GM10266 (cell line): ENCODE measurements around the gene KCNK18.
A peak's percentile ranks its signal among the peaks of the same experiment; 100 is the strongest.

Experiments
- DNase-seq: peaks from one replicate; pipeline ENCODE4 v3.0.0; 2012; ENCODE audit errors: extremely low spot score
- TF ChIP-seq, protein P1 (sequence below): IDR thresholded peaks from 2 replicates; pipeline ENCODE4 v1.5.1; 2012; ENCODE audit warnings: mild to moderate bottlenecking, low read depth; ENCODE audit not compliant: control insufficient read depth, insufficient read depth; ENCODE audit errors: missing control alignments

Gene KCNK18

GRCh38 chr10:117214401-117214800 lies 17.1 kb downstream of the KCNK18 start:
- TF ChIP-seq, protein P1, sequence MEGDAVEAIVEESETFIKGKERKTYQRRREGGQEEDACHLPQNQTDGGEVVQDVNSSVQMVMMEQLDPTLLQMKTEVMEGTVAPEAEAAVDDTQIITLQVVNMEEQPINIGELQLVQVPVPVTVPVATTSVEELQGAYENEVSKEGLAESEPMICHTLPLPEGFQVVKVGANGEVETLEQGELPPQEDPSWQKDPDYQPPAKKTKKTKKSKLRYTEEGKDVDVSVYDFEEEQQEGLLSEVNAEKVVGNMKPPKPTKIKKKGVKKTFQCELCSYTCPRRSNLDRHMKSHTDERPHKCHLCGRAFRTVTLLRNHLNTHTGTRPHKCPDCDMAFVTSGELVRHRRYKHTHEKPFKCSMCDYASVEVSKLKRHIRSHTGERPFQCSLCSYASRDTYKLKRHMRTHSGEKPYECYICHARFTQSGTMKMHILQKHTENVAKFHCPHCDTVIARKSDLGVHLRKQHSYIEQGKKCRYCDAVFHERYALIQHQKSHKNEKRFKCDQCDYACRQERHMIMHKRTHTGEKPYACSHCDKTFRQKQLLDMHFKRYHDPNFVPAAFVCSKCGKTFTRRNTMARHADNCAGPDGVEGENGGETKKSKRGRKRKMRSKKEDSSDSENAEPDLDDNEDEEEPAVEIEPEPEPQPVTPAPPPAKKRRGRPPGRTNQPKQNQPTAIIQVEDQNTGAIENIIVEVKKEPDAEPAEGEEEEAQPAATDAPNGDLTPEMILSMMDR = no peak
- no peak for DNase-seq

DNA sequence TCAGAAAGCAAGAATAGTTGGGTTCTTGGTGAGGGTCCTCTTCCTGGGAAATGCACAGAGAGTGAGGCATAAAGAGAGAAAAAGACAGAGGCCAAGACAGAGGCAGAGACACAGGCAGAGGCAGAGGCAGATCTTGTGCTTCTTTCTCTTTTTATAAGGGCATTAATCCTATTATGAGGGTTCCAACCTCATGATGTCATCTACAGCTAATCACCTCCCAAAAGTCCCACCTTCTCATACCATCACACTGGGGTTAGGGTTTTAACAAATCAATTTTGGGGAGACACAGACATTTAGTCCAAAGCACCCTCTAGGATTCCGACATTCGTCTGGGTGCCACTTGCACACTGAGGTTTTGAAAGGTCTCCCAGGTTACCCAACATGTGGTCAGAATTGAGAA lies 17.8 kb downstream of the KCNK18 start:
- DNase-seq = no peak
- TF ChIP-seq, protein P1 = no peak

GRCh38 chr10:117216028-117216427 lies 18.7 kb downstream of the KCNK18 start:
- DNase-seq = no peak

DNA sequence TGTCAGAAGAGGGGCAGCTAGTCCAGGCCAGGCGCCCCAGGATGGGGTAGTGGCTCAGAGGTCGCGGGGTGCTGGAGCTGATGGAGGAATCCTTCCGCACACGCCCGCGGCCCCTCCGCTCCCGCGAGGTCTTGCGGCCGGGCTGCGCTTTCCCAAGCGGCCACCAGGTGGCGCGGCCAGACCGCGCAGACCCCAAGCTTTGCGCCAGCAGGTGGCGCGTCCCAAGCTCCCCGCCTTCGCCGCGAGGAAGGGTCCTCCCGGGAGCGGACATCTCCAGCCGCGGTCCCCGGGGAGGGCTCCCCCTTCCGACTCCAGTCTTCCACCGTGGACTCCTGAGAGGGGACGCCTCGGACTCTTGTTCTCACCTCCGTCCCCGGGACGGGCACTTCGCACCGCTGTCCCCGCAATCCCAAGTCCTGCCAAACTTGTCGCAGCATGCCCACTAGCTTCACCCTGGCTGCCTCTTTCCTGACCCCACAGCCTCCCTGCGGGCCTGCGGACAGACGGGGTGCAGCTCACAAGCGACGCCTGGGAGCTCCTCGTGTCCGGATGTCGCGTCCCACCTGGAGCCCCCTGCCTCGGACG lies 19.4 kb downstream of the KCNK18 start:
- TF ChIP-seq, protein P1 = peak; percentile 100
- DNase-seq = peak; percentile 84

More at GRCh38 chr10:117216028-117216427, 18.7 kb downstream of the KCNK18 start:
- TF ChIP-seq, protein P1 = no peak

GRCh38 chr10:117217196-117217761 lies 20.0 kb downstream of the KCNK18 start:
- TF ChIP-seq, protein P1 = no peak
- peak; percentile 44 for DNase-seq

DNA sequence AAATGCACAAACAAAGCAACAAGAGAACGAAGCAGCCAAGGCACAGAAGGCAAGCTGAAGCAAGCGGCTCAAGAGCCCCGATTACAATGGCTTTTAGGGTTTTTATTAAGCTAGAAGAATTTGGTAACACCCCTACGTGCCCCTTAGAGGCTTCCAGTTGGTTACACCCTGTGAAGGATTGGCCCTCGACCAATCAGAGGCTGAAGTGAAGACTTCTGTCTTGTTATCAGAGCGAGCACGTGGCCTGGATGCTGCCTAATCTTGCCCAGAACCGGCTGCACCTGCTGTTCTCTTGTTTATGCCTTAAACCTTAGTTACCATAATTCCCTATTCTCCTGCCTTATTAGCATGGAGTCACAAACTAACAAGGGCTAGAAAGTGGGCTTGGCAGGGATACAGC lies 21.4 kb downstream of the KCNK18 start:
- TF ChIP-seq, protein P1 = no peak
- DNase-seq = no peak

- no peak for DNase-seq
- TF ChIP-seq, protein P1 = no peak
These were observed 23.9 kb downstream of the KCNK18 start for GRCh38 chr10:117221156-117221711.
